Jurkat, Clone E6-1 (cell line): Measurements from ENCODE around the gene SIN3A.
"Not testable (repeated sequence)": the region's sequence is repeated elsewhere in the genome, so short reads cannot be mapped to it uniquely, and the experiment has no call there.

Experiments
- DNase-seq: peaks from one replicate; pipeline ENCODE4 v3.0.0-alpha.2; 2011; ENCODE audit warnings: low read depth, low spot score
- H3K4me3 ChIP-seq: 2 replicates; pipeline ENCODE4 v1.5.1; 2011; ENCODE audit warnings: mild to moderate bottlenecking, low read length, control low read depth, moderate library complexity

The SIN3A gene

GRCh38 chr15:75403892-75404291, 47.6 kb downstream of the SIN3A start:
- DNase-seq, result no peak
- H3K4me3 ChIP-seq, result no peak overlapping the region

GRCh38 chr15:75397494-75397893, 54.0 kb downstream of the SIN3A start:
- no peak overlapping the region for H3K4me3 ChIP-seq
- DNase-seq, result no peak

- H3K4me3 ChIP-seq, result no peak overlapping the region
- DNase-seq, result no peak
These were observed 61.6 kb downstream of the SIN3A start for GRCh38 chr15:75389791-75390382.

- H3K4me3 ChIP-seq, DNase-seq: not testable (repeated sequence)
These were observed 67.5 kb downstream of the SIN3A start for GRCh38 chr15:75383986-75384385.

- no peak overlapping the region for H3K4me3 ChIP-seq
- DNase-seq, result no peak
These were observed 70.7 kb downstream of the SIN3A start for GRCh38 chr15:75380773-75381172.

- DNase-seq, result no peak
These were observed 79.4 kb downstream of the SIN3A start for GRCh38 chr15:75371901-75372688.

GRCh38 chr15:75371486-75371885, 80.0 kb downstream of the SIN3A start:
- DNase-seq, result no peak
- no peak overlapping the region for H3K4me3 ChIP-seq

More at GRCh38 chr15:75371901-75372688, 79.4 kb downstream of the SIN3A start:
- no peak overlapping the region for H3K4me3 ChIP-seq

GRCh38 chr15:75369897-75370581, 81.5 kb downstream of the SIN3A start:
- no peak for DNase-seq
- H3K4me3 ChIP-seq, result no peak overlapping the region

GRCh38 chr15:75368689-75369239, 82.7 kb downstream of the SIN3A start:
- H3K4me3 ChIP-seq, result peak overlapping the region; percentile 81
- no peak for DNase-seq

- peak; percentile 91 for DNase-seq
- H3K4me3 ChIP-seq, result peak within 1 kb of the TSS; percentile 81
These were observed 83.4 kb downstream of the SIN3A start, which contains the start of gene MAN2C1 for GRCh38 chr15:75367913-75368688. TSS of gene MAN2C1 (minus strand) at chr15:75368607. CDS start at chr15:75368583, 24 bp downstream.

GRCh38 chr15:75367406-75367912, 84.0 kb downstream of the SIN3A start:
- DNase-seq, result no peak

GRCh38 chr15:75367006-75367405, 84.5 kb downstream of the SIN3A start:
- DNase-seq, result no peak
- no peak overlapping the region for H3K4me3 ChIP-seq

More at GRCh38 chr15:75367406-75367912, 84.0 kb downstream of the SIN3A start:
- H3K4me3 ChIP-seq, result peak overlapping the region; percentile 81

GRCh38 chr15:75366163-75366562, 85.3 kb downstream of the SIN3A start:
- no peak for DNase-seq
- H3K4me3 ChIP-seq, result no peak overlapping the region

- no peak overlapping the region for H3K4me3 ChIP-seq
- no peak for DNase-seq
These were observed 86.6 kb downstream of the SIN3A start for GRCh38 chr15:75364881-75365280.

- no peak overlapping the region for H3K4me3 ChIP-seq
- no peak for DNase-seq
These were observed 87.7 kb downstream of the SIN3A start for GRCh38 chr15:75363786-75364185.

GRCh38 chr15:75362642-75363249, 88.7 kb downstream of the SIN3A start:
- H3K4me3 ChIP-seq, result no peak overlapping the region
- DNase-seq, result no peak

GRCh38 chr15:75361989-75362641, 89.4 kb downstream of the SIN3A start:
- no peak for DNase-seq

More at GRCh38 chr15:75361989-75362641, 89.4 kb downstream of the SIN3A start:
- no peak overlapping the region for H3K4me3 ChIP-seq
